SK-N-SH (cell line): ENCODE measurements around the gene UBE3D.

Source experiments
- ELF1 ChIP-seq: IDR thresholded peaks from 2 replicates; pipeline ENCODE4 v1.4.0; 2012
- EZH2phosphoT487 ChIP-seq: fragments of 200-600 bp; sonication (generic); IDR thresholded peaks from 2 replicates; pipeline ENCODE4 v1.6.1; 2017; ENCODE audit warnings: low read depth, mixed run types, mild to moderate bottlenecking, antibody characterized with exemption, moderate library complexity, borderline replicate concordance
- FOSL2 ChIP-seq: IDR thresholded peaks from 2 replicates; pipeline ENCODE4 v1.4.0; 2012; ENCODE audit warnings: low read depth, mild to moderate bottlenecking, moderate library complexity, borderline replicate concordance
- MEF2A ChIP-seq: IDR thresholded peaks from 2 replicates; pipeline ENCODE4 v1.4.0; 2012; ENCODE audit warnings: low read depth, borderline replicate concordance
- NRF1 ChIP-seq: IDR thresholded peaks from 2 replicates; pipeline ENCODE4 v1.6.1; 2012; ENCODE audit warnings: low read depth, mild to moderate bottlenecking, low read length
- RAD21 ChIP-seq: IDR thresholded peaks from 2 replicates; pipeline ENCODE4 v1.6.1; 2012; ENCODE audit warnings: mild to moderate bottlenecking, low read length
- RFX5 ChIP-seq: IDR thresholded peaks from 2 replicates; pipeline ENCODE4 v1.6.1; 2012; ENCODE audit warnings: mild to moderate bottlenecking, improper control_type of control experiment, low read length
- TAF1 ChIP-seq: IDR thresholded peaks from 2 replicates; pipeline ENCODE4 v1.6.1; 2012; ENCODE audit warnings: low read depth, mild to moderate bottlenecking, low read length, moderate library complexity, borderline replicate concordance
- TF ChIP-seq, protein P1 (sequence below): fragments of 200-600 bp; sonication (generic); IDR thresholded peaks from 2 replicates; pipeline ENCODE4 v1.6.1; 2017; ENCODE audit warnings: antibody characterized with exemption, mild to moderate bottlenecking, moderate library complexity
- TF ChIP-seq, protein P2 (sequence below): IDR thresholded peaks from 2 replicates; pipeline ENCODE4 v1.6.1; 2012; ENCODE audit warnings: mild to moderate bottlenecking, low read depth, low read length, moderate library complexity
- TF ChIP-seq, protein P3 (sequence below): IDR thresholded peaks from 2 replicates; pipeline ENCODE4 v1.4.0; 2012; ENCODE audit warnings: low read depth, borderline replicate concordance

DNA sequence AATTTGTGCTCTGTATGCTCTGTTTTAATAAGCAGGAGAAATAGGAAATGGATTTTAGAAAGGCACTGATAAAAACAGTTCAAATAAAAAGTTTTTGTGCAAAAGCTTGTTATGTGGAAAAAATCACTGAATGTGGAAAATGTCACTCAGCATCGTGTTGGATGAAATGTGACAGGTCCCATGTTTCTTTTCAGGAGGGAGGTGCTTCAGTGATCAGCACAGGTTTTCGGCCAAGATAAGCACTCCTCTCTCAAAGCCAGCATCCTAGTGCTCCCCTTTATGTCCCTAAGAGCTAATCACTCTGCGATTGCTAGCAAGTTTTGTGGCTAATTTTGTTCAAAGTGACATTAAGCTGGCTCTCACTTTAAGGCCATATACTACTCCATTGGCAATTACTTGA is 12.0 kb downstream of the UBE3D start:
- TF ChIP-seq, protein P1, sequence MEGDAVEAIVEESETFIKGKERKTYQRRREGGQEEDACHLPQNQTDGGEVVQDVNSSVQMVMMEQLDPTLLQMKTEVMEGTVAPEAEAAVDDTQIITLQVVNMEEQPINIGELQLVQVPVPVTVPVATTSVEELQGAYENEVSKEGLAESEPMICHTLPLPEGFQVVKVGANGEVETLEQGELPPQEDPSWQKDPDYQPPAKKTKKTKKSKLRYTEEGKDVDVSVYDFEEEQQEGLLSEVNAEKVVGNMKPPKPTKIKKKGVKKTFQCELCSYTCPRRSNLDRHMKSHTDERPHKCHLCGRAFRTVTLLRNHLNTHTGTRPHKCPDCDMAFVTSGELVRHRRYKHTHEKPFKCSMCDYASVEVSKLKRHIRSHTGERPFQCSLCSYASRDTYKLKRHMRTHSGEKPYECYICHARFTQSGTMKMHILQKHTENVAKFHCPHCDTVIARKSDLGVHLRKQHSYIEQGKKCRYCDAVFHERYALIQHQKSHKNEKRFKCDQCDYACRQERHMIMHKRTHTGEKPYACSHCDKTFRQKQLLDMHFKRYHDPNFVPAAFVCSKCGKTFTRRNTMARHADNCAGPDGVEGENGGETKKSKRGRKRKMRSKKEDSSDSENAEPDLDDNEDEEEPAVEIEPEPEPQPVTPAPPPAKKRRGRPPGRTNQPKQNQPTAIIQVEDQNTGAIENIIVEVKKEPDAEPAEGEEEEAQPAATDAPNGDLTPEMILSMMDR = no peak
- TF ChIP-seq RAD21 (no peak; the same call in 1 of the 2 replicates), ELF1 (no peak), NRF1 (no peak), TAF1 (no peak), MEF2A (no peak), RFX5 (no peak), FOSL2 (no peak), EZH2phosphoT487 (no peak)
- TF ChIP-seq, protein P2, sequence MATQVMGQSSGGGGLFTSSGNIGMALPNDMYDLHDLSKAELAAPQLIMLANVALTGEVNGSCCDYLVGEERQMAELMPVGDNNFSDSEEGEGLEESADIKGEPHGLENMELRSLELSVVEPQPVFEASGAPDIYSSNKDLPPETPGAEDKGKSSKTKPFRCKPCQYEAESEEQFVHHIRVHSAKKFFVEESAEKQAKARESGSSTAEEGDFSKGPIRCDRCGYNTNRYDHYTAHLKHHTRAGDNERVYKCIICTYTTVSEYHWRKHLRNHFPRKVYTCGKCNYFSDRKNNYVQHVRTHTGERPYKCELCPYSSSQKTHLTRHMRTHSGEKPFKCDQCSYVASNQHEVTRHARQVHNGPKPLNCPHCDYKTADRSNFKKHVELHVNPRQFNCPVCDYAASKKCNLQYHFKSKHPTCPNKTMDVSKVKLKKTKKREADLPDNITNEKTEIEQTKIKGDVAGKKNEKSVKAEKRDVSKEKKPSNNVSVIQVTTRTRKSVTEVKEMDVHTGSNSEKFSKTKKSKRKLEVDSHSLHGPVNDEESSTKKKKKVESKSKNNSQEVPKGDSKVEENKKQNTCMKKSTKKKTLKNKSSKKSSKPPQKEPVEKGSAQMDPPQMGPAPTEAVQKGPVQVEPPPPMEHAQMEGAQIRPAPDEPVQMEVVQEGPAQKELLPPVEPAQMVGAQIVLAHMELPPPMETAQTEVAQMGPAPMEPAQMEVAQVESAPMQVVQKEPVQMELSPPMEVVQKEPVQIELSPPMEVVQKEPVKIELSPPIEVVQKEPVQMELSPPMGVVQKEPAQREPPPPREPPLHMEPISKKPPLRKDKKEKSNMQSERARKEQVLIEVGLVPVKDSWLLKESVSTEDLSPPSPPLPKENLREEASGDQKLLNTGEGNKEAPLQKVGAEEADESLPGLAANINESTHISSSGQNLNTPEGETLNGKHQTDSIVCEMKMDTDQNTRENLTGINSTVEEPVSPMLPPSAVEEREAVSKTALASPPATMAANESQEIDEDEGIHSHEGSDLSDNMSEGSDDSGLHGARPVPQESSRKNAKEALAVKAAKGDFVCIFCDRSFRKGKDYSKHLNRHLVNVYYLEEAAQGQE = no peak
- TF ChIP-seq, protein P3, sequence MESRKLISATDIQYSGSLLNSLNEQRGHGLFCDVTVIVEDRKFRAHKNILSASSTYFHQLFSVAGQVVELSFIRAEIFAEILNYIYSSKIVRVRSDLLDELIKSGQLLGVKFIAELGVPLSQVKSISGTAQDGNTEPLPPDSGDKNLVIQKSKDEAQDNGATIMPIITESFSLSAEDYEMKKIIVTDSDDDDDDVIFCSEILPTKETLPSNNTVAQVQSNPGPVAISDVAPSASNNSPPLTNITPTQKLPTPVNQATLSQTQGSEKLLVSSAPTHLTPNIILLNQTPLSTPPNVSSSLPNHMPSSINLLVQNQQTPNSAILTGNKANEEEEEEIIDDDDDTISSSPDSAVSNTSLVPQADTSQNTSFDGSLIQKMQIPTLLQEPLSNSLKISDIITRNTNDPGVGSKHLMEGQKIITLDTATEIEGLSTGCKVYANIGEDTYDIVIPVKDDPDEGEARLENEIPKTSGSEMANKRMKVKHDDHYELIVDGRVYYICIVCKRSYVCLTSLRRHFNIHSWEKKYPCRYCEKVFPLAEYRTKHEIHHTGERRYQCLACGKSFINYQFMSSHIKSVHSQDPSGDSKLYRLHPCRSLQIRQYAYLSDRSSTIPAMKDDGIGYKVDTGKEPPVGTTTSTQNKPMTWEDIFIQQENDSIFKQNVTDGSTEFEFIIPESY = no peak
